Sigmoid colon (tissue), 7 donors: Measurements from ENCODE around the gene PTPN11. TPM values are rescaled to one million over a fixed set of nuclear protein-coding genes. Genes with fewer than 3 reads are reported as not detected.
"Not testable (repeated sequence)": the region's sequence is repeated elsewhere in the genome, so short reads cannot be mapped to it uniquely, and the experiment has no call there.

Source experiments
- DNase-seq: peaks from one replicate; pipeline ENCODE4 v3.0.0-alpha.2; 2019
- H3K27ac ChIP-seq, 4 donors: fragments of 200-600 bp; sonication (generic); one replicate each; pipeline ENCODE4 v1.5.1; 2016 to 2019; ENCODE audit warnings: mild to moderate bottlenecking in 1 of 4
- H3K27me3 ChIP-seq, 3 donors: fragments of 200-600 bp; sonication (generic); one replicate each; pipeline ENCODE4 v1.5.1; 2019; ENCODE audit warnings: mild to moderate bottlenecking in 1 of 3
- H3K36me3 ChIP-seq, 4 donors: fragments of 200-600 bp; sonication (generic); one replicate each; pipeline ENCODE4 v1.5.1; 2016 to 2019
- H3K4me1 ChIP-seq, 4 donors: fragments of 200-600 bp; sonication (generic); one replicate each; pipeline ENCODE4 v1.5.1; 2017 to 2019
- H3K4me3 ChIP-seq, 4 donors: fragments of 200-600 bp; sonication (generic); one replicate each; pipeline ENCODE4 v1.5.1; 2017 to 2019; ENCODE audit warnings: mild to moderate bottlenecking in 2 of 4, moderate library complexity in 1 of 4
- H3K9me3 ChIP-seq, 4 donors: fragments of 200-600 bp in 3 of 4; sonication (generic) in 3 of 4; one replicate each; pipeline versions ENCODE4 v1.5.1 to v1.6.1; 2013 to 2019
- EP300 ChIP-seq, 4 donors: sonication (generic); formaldehyde crosslinking; IDR thresholded peaks; one replicate each; pipeline ENCODE4 v1.6.1; 2017; ENCODE audit warnings: antibody characterized with exemption in 4 of 4
- POLR2A ChIP-seq, 2 donors: fragments of 450-650 bp; IDR thresholded peaks; one replicate each; pipeline ENCODE4 v1.6.1; 2016; ENCODE audit warnings: antibody characterized with exemption in 2 of 2, mild to moderate bottlenecking in 2 of 2, moderate library complexity in 2 of 2
- POLR2AphosphoS5 ChIP-seq, 4 donors: sonication (generic); formaldehyde crosslinking; IDR thresholded peaks; one replicate each; pipeline ENCODE4 v1.6.1; 2017; ENCODE audit warnings: antibody characterized with exemption in 4 of 4
- WGBS, 2 donors: extraction: QIAGEN DNeasy Blood & Tissue Kit; methylation state at CpG; one replicate each; pipeline ENCODE4 v1.1.7; 2013; 5-methylcytosine and 5-hydroxymethylcytosine counted together
- intact Hi-C: fragments of 100-400 bp; cut with DNase I; formaldehyde crosslinking; loops from one replicate; pipeline ENCODE4 v1.15.1; 2023
- polyA plus RNA-seq, 3 donors: library from polyadenylated mRNA; stranded (reverse); fragments of 200-250 nt; gene quantifications; one replicate each; pipeline ENCODE4 v1.2.3, GENCODE V29; 2013
- total RNA-seq, 4 donors: library from RNA; depleted of rRNA; stranded (reverse); fragments of >200 nt; gene quantifications; one replicate each; pipeline ENCODE4 v1.1.0, GENCODE V29; 2016
- TF ChIP-seq, protein P1 (sequence below), 4 experiments: fragments of 450-650 bp in 3 of 4; fragments of 200-600 bp in 1 of 4; IDR thresholded peaks; one replicate each; pipeline ENCODE4 v1.5.1; 2016 to 2019; ENCODE audit warnings: antibody characterized with exemption in 4 of 4, mild to moderate bottlenecking in 3 of 4, moderate library complexity in 2 of 4
- donor health status: healthy with polysubstance abuse.
- donor health status: Bipolar disorder and iron deficiency.
- donor health status: healthy.

Gene PTPN11
- total and polyA plus RNA-seq, 7 donors = 30.3 to 111 (median 81.6) TPM

DNA sequence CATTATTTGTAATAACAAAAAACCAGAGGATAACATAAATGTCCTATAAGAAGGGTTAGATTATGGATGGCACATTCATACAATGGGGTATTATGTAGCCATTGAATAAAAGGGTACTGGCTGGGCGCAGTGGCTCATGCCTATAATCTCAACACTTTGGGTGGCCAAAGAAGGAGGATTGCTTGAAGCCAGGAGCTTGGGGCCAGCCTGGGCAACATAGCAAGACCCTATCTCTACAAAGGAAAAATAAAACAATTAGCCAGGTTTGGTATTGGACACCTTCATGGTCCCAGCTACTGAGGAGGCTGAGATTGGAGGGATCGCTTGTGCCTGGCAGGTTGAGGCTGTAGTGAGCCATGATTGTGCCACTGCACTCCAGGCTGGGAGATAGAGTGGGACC is 14.8 kb downstream of the PTPN11 start:
- intact Hi-C loops = no loop called here
- Histone ChIP-seq H3K4me1 (no peaks in the 10 kb centered on the region), H3K4me3 (no peak overlapping the region), H3K27ac (no peak overlapping the region), H3K9me3 (no peaks in the 10 kb centered on the region), H3K36me3 (no peaks in the 10 kb centered on the region), H3K27me3 (no peaks in the 10 kb centered on the region)
- DNase-seq = no peak
- TF ChIP-seq EP300 (IDR thresholded peaks at IDR 0.05) (no peak), POLR2A (IDR thresholded peaks at IDR 0.05) (no peak), POLR2AphosphoS5 (IDR thresholded peaks at IDR 0.05) (no peak)
- TF ChIP-seq, protein P1, sequence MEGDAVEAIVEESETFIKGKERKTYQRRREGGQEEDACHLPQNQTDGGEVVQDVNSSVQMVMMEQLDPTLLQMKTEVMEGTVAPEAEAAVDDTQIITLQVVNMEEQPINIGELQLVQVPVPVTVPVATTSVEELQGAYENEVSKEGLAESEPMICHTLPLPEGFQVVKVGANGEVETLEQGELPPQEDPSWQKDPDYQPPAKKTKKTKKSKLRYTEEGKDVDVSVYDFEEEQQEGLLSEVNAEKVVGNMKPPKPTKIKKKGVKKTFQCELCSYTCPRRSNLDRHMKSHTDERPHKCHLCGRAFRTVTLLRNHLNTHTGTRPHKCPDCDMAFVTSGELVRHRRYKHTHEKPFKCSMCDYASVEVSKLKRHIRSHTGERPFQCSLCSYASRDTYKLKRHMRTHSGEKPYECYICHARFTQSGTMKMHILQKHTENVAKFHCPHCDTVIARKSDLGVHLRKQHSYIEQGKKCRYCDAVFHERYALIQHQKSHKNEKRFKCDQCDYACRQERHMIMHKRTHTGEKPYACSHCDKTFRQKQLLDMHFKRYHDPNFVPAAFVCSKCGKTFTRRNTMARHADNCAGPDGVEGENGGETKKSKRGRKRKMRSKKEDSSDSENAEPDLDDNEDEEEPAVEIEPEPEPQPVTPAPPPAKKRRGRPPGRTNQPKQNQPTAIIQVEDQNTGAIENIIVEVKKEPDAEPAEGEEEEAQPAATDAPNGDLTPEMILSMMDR (IDR thresholded peaks at IDR 0.05) = no peak
- WGBS, 2 donors = 98 to 100% methylated on average over 2 of the region's 2 CpGs

DNA sequence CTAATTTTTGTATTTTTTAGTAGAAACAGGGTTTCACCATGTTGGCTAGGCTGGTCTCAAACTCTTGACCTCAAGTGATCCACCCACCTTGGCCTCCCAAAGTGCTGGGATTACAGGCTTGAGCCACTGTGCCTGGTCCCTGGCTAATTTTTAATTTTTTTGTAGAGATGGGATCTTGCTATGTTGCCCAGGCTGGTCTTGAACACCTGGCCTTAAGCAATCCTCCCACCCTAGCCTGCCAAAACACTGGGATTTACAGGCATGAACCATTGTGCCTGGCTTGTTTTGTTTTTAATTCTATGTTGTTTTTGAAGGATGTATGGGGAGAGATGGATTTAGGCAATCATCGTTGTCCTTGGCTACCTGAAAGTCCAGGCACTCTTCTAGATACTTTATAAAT is 19.9 kb downstream of the PTPN11 start:
- H3K27me3 ChIP-seq, intact Hi-C loops, H3K27ac ChIP-seq, H3K9me3 ChIP-seq, H3K4me1 ChIP-seq, H3K4me3 ChIP-seq, DNase-seq, H3K36me3 ChIP-seq: not testable (repeated sequence)
- 100% methylated on average over 1 of the region's 1 CpG for WGBS, 2 donors

DNA sequence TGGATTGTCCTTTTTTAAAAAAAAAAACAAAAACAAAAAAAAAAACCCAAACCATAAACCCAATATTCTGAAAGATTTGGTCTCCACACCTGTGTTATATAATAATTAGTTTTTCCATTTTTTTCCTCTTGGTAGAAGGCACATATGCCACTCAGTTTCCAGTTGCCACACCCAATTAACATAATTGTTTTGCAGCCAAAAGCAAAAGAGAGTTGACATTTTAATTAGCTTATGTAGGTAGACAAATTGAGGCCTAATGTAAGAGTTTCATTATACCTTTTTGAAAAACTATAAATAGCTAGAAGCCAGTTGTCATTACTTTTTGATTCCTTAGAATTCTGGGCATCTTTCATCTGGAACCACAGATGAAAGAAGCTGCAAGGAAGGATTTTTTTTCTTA is 21.0 kb downstream of the PTPN11 start:
- intact Hi-C loops = no loop called here
- H3K27me3 ChIP-seq = no peaks in the 10 kb centered on the region
- TF ChIP-seq POLR2A (IDR thresholded peaks at IDR 0.05) = no peak
- TF ChIP-seq POLR2AphosphoS5 (IDR thresholded peaks at IDR 0.05) = no peak
- TF ChIP-seq, protein P1 (IDR thresholded peaks at IDR 0.05) = no peak
- no peak for TF ChIP-seq EP300 (IDR thresholded peaks at IDR 0.05)
- H3K4me1 ChIP-seq = no peaks in the 10 kb centered on the region
- no peak overlapping the region for H3K4me3 ChIP-seq
- H3K36me3 ChIP-seq = no peaks in the 10 kb centered on the region
- no peak for DNase-seq
- H3K9me3 ChIP-seq = no peaks in the 10 kb centered on the region
- no peak overlapping the region for H3K27ac ChIP-seq

DNA sequence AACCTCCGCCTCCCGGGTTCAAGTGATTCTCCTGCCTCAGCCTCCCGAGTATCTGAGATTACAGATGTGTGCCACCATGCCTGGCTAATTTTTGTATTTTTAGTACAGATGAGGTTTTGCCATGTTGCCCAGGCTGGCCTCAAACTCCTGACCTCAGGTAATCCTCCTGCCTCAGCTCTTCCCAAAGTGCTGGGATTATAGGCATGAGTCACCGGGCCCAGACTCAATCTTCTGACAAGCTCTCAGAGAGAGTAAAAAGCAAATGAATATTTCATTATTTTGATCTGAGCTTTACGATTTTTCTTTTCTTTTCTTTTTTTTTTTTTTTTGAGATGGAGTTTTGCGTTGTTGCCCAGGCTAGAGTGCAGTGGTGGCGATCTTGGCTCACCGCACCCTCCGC is 21.9 kb downstream of the PTPN11 start:
- intact Hi-C loops = not testable (repeated sequence)

DNA sequence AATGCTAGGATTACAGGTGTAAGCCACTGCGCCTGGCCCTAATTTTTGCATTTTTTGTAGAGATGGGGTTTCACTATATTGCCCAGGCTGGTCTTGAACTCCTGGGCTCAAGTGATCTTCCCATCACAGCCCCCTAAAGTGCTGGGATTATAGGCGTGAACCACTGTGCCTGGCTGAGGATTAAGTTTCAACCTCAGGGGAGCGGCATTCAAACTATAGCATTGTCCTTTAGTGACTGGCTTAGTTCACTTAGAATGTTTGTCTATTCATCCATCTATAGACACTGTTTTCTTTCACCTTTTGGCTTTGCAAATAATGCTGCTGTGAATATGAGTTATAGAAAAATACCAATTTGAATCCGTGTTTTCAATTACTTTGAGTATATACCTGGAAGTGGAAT is 25.2 kb downstream of the PTPN11 start:
- TF ChIP-seq POLR2A (IDR thresholded peaks at IDR 0.05) = no peak
- no peak for TF ChIP-seq EP300 (IDR thresholded peaks at IDR 0.05)
- no peak for TF ChIP-seq POLR2AphosphoS5 (IDR thresholded peaks at IDR 0.05)
- TF ChIP-seq, protein P1 (IDR thresholded peaks at IDR 0.05) = no peak
- intact Hi-C loops = no loop called here
- no peak for DNase-seq
- Histone ChIP-seq H3K27me3 (no peaks in the 10 kb centered on the region), H3K9me3 (no peaks in the 10 kb centered on the region), H3K4me3 (no peak overlapping the region), H3K4me1 (peaks cover 0 to 5% (median 0%) of the 10 kb centered on the region in 4 donors), H3K27ac (no peak overlapping the region), H3K36me3 (peaks cover 0 to 35% (median 9%) of the 10 kb centered on the region in 4 donors)
- 97 to 98% methylated on average over 4 of the region's 4 CpGs for WGBS, 2 donors

More for the DNA sequence above, 21.9 kb downstream of the PTPN11 start:
- not testable (repeated sequence) for H3K9me3 ChIP-seq, DNase-seq, H3K27me3 ChIP-seq, H3K27ac ChIP-seq, H3K36me3 ChIP-seq, H3K4me1 ChIP-seq, H3K4me3 ChIP-seq
- 96 to 97% methylated on average over 9 of the region's 9 CpGs for WGBS, 2 donors

DNA sequence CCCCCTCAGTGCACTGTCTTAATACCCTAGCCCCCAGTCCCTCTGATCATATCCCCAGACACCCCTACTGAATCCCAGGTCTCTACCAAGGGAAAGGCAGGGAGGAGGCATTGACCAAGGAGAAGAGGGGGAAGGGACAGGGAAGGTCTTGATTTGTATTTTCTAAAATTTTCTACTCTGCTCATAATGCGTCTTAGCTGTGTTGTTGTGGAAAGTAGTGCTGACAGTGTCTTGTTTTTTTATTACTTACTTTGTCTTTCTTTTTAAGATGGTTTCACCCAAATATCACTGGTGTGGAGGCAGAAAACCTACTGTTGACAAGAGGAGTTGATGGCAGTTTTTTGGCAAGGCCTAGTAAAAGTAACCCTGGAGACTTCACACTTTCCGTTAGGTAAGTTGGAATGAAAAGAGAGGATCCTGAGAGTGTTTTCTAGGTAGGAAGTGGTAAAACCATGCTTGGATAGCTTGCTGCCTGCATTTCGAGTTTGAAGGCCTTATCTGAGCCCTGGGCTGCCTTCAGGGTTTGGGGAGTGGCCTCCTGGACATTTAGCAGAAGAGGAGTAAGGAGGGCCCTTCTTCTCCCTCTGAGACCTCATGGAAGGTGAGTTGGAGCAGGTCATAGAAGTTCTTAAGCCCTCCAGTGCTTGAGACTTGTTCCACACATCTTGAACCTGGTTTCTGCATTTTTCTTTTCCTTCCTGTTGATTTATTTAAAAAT is 27.4 kb downstream of the PTPN11 start:
- TF ChIP-seq EP300 (IDR thresholded peaks at IDR 0.05) (no peak), POLR2AphosphoS5 (IDR thresholded peaks at IDR 0.05) (no peak), POLR2A (IDR thresholded peaks at IDR 0.05) (no peak)
- TF ChIP-seq, protein P1 (IDR thresholded peaks at IDR 0.05) = no peak
- Histone ChIP-seq H3K9me3 (no peaks in the 10 kb centered on the region), H3K36me3 (peaks cover 0 to 57% (median 16%) of the 10 kb centered on the region in 4 donors), H3K4me3 (no peak overlapping the region), H3K27me3 (no peaks in the 10 kb centered on the region), H3K4me1 (peaks cover 0 to 5% (median 0%) of the 10 kb centered on the region in 4 donors), H3K27ac (no peak overlapping the region)
- DNase-seq = no peak
- intact Hi-C loops = no loop called here
- WGBS, 2 donors = 78 to 90% methylated on average over 3 of the region's 3 CpGs
